Keratinocyte (primary cell): ENCODE results near the gene PLXNA2. TPM values are rescaled to one million over a fixed set of nuclear protein-coding genes. Genes with fewer than 3 reads are reported as not detected.

Source experiments
- DNase-seq: peaks from one replicate; pipeline ENCODE4 v3.0.0-alpha.2; 2011; ENCODE audit warnings: low read depth, missing footprints, low spot score
- FAIRE-seq: peaks from 2 replicates; lab custom pipeline; 2011; peaks lifted over from hg19 to GRCh38; lab: Jason Lieb, UNC
- H2AFZ ChIP-seq: 2 replicates; pipeline ENCODE4 v1.6.0; 2012; ENCODE audit warnings: low read length, control low read depth, inconsistent platforms; ENCODE audit not compliant: control insufficient read depth
- H3K27ac ChIP-seq: 2 replicates; pipeline ENCODE4 v1.5.1; 2011; ENCODE audit warnings: low read length; ENCODE audit not compliant: control insufficient read depth, insufficient read depth
- H3K27me3 ChIP-seq: 3 replicates; pipeline ENCODE4 v1.6.0; 2011; ENCODE audit warnings: low read length; ENCODE audit not compliant: control insufficient read depth, insufficient read depth; ENCODE audit errors: extremely low read depth
- H3K36me3 ChIP-seq, 2 experiments: 2 replicates in 1 of 2; 3 replicates in 1 of 2; pipeline ENCODE4 v1.5.1; 2011; ENCODE audit warnings: low read length in 2 of 2, mild to moderate bottlenecking in 1 of 2; ENCODE audit not compliant: control insufficient read depth in 2 of 2, insufficient read depth in 2 of 2; ENCODE audit errors: extremely low read depth in 1 of 2
- H3K4me1 ChIP-seq: 3 replicates; pipeline ENCODE4 v1.5.1; 2011; ENCODE audit warnings: low read length; ENCODE audit not compliant: control insufficient read depth, insufficient read depth; ENCODE audit errors: extremely low read depth
- H3K4me2 ChIP-seq: 3 replicates; pipeline ENCODE4 v1.6.0; 2011; ENCODE audit warnings: low read depth, low read length; ENCODE audit not compliant: control insufficient read depth, insufficient read depth; ENCODE audit errors: extremely low read depth
- H3K4me3 ChIP-seq, 3 experiments: fragments of 200-600 bp in 1 of 3; sonication (generic) in 1 of 3; 2 replicates in 2 of 3; 3 replicates in 1 of 3; pipeline ENCODE4 v1.5.1; 2011 to 2016; ENCODE audit warnings: low read length in 3 of 3, mild to moderate bottlenecking in 3 of 3, control low read depth in 2 of 3, inconsistent platforms in 1 of 3, low read depth in 1 of 3, mixed read lengths in 1 of 3, mixed run types in 1 of 3, moderate library complexity in 1 of 3; ENCODE audit not compliant: control insufficient read depth in 2 of 3, insufficient read depth in 2 of 3; ENCODE audit errors: extremely low read depth in 1 of 3
- H3K79me2 ChIP-seq: 2 replicates; pipeline ENCODE4 v1.6.0; 2012; ENCODE audit warnings: low read length; ENCODE audit not compliant: control insufficient read depth, insufficient read depth
- H3K9ac ChIP-seq: 3 replicates; pipeline ENCODE4 v1.6.0; 2011; ENCODE audit warnings: low read length; ENCODE audit not compliant: control insufficient read depth, insufficient read depth; ENCODE audit errors: extremely low read depth
- H3K9me1 ChIP-seq: 3 replicates; pipeline ENCODE4 v1.6.0; 2011; ENCODE audit warnings: low read length; ENCODE audit not compliant: control insufficient read depth, insufficient read depth; ENCODE audit errors: extremely low read depth
- H3K9me3 ChIP-seq: 2 replicates; pipeline ENCODE4 v1.5.1; 2012; ENCODE audit warnings: low read depth, low read length; ENCODE audit not compliant: control insufficient read depth
- H4K20me1 ChIP-seq: 3 replicates; pipeline ENCODE4 v1.6.0; 2011; ENCODE audit warnings: low read length; ENCODE audit not compliant: control insufficient read depth, insufficient read depth; ENCODE audit errors: extremely low read depth
- EZH2 ChIP-seq: IDR thresholded peaks from one replicate; pipeline ENCODE4 v1.6.1; 2012; ENCODE audit warnings: inconsistent platforms, mild to moderate bottlenecking, low read length, moderate library complexity
- dilution Hi-C: fragments of 300-500 bp; cut with MboI; formaldehyde crosslinking; loops from one replicate; pipeline ENCODE4 v1.7.0; 2020; ENCODE audit warnings: low sequenced_read_pairs; ENCODE audit not compliant: extremely low pct_ligation_motif_present
- polyA plus RNA-seq, 5 experiments: library from polyadenylated mRNA; depleted of rRNA in 3 of 5; stranded (reverse) in 3 of 5; stranded (forward) in 1 of 5; unstranded in 1 of 5; fragments of >200 nt; gene quantifications; 1 replicate in 1 of 5; 2 replicates in 3 of 5; 3 replicates in 1 of 5; pipeline versions ENCODE4 v1.2.1 to v1.2.3, GENCODE V29; 2011 to 2012; ENCODE audit warnings: missing spikeins in 2 of 5, low read depth in 1 of 5, low replicate concordance in 1 of 5
- TF ChIP-seq, protein P1 (sequence below), 3 experiments: IDR thresholded peaks in 1 of 3; conservative IDR thresholded peaks in 1 of 3; optimal IDR thresholded peaks in 1 of 3; 2 replicates in 2 of 3; 3 replicates in 1 of 3; pipeline versions ENCODE3 to v1.5.1; 2011; ENCODE audit warnings: low read length in 3 of 3, mild to moderate bottlenecking in 3 of 3, moderate library complexity in 2 of 3, control low read depth in 1 of 3, inconsistent platforms in 1 of 3; ENCODE audit not compliant: insufficient read depth in 2 of 3; ENCODE audit errors: extremely low read depth in 1 of 3

Gene PLXNA2
- polyA plus RNA-seq, 1 donor (not counting 4 experiments of a cell fraction or from before 2014, with no cell fraction given): 6.7 TPM

DNA sequence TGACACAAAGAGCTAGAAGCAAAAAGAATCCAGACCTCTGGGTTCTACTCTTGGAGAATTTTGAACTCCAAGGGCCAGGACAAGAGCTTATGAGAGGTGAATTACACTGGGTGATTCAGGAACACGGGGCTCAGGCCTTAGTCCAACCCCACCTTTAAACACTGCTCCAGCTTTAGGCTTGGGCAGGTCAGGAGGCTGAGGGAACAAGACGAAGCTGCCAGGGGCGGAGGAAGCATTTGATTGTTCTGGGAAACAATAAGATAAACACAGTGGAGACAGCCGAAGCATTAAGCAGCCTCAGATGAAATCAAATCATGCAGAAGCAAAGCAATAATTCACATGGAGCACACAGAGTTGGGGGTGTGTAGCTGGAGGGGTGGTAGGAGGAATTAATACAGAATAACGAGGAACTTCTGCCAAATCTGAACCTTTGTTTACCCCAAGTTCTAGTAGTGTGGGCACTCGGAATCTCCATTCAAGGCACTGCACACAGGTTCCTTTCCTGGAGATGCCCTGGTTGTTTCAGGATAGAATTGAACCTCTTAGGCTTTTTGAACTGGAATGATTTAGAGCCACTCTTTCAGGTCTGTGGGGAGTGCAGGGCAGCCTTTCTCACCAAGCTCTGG, 93.2 kb downstream of the PLXNA2 start:
- no peak overlapping the region for H2AFZ ChIP-seq
- H3K79me2 ChIP-seq: no peaks in the 10 kb centered on the region
- no peaks in the 10 kb centered on the region for H3K27me3 ChIP-seq
- peaks cover 1 to 8% of the 10 kb centered on the region in 2 experiments for H3K36me3 ChIP-seq
- peaks cover 10% of the 10 kb centered on the region for H3K4me1 ChIP-seq
- no peak overlapping the region for H3K4me3 ChIP-seq
- H4K20me1 ChIP-seq: peaks cover 4% of the 10 kb centered on the region
- H3K9ac ChIP-seq: no peak overlapping the region
- DNase-seq (no peak), FAIRE-seq (no peak)
- H3K27ac ChIP-seq: no peak overlapping the region
- H3K9me1 ChIP-seq: peaks cover 5% of the 10 kb centered on the region
- no peak overlapping the region for H3K4me2 ChIP-seq
- dilution Hi-C loops: no loop called here
- TF ChIP-seq EZH2: no peak
- TF ChIP-seq, protein P1, sequence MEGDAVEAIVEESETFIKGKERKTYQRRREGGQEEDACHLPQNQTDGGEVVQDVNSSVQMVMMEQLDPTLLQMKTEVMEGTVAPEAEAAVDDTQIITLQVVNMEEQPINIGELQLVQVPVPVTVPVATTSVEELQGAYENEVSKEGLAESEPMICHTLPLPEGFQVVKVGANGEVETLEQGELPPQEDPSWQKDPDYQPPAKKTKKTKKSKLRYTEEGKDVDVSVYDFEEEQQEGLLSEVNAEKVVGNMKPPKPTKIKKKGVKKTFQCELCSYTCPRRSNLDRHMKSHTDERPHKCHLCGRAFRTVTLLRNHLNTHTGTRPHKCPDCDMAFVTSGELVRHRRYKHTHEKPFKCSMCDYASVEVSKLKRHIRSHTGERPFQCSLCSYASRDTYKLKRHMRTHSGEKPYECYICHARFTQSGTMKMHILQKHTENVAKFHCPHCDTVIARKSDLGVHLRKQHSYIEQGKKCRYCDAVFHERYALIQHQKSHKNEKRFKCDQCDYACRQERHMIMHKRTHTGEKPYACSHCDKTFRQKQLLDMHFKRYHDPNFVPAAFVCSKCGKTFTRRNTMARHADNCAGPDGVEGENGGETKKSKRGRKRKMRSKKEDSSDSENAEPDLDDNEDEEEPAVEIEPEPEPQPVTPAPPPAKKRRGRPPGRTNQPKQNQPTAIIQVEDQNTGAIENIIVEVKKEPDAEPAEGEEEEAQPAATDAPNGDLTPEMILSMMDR (optimal IDR thresholded peaks at IDR 0.05 in 1 of 3, IDR thresholded peaks at IDR 0.05 in 1 of 3, conservative IDR thresholded peaks at IDR 0.05 in 1 of 3; ENCODE audit: extremely low read depth in 1 of 3, insufficient read depth in 2 of 3, low read length in 3 of 3): no peak
- no peaks in the 10 kb centered on the region for H3K9me3 ChIP-seq

DNA sequence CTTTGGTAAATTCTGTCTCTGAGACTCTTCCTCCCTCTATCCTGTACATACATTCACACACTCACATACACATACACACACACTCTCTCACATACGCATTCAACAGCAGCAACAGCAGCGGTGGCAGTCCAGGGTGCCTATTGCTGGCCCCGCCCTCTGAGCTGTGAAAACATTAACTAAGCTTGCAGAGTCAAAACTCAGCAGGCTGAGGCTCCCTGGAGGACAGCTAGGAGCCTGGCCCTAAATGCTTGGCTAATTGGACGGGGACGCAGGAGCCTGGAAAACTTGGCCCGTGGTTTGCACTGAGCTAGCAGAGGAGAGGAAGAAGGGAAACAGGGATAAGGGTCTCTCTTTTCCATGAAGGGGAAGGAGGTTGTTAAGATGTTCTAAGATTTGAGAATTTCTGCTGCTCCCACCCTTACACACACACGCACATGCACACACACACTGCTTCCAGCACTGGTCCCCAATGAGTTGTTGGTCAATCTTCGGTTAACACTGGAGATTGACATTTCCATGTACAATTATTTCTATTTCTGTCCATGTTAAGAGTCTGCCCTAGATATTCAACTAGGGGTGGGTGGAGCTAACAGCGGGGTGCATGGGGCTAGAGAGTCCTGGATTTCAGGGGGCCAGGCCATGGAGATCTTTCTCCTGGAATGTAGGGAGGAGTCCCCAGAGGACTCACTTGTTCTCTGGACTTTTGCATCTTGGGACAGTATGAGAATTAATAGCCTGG, 94.2 kb downstream of the PLXNA2 start:
- Histone ChIP-seq H3K79me2 (no peaks in the 10 kb centered on the region), H3K27me3 (no peaks in the 10 kb centered on the region), H3K27ac (no peak overlapping the region), H3K36me3 (peaks cover 2 to 13% of the 10 kb centered on the region in 2 experiments), H3K4me2 (no peak overlapping the region), H3K9ac (no peak overlapping the region), H3K9me3 (no peaks in the 10 kb centered on the region), H3K4me1 (peaks cover 7% of the 10 kb centered on the region), H3K9me1 (peaks cover 4% of the 10 kb centered on the region), H4K20me1 (peaks cover 2% of the 10 kb centered on the region), H3K4me3 (no peak overlapping the region), H2AFZ (no peak overlapping the region)
- DNase-seq (no peak), FAIRE-seq (no peak)
- dilution Hi-C loops: no loop called here
- TF ChIP-seq, protein P1 (optimal IDR thresholded peaks at IDR 0.05 in 1 of 3, IDR thresholded peaks at IDR 0.05 in 1 of 3, conservative IDR thresholded peaks at IDR 0.05 in 1 of 3; ENCODE audit: extremely low read depth in 1 of 3, insufficient read depth in 2 of 3, low read length in 3 of 3): no peak
- TF ChIP-seq EZH2: no peak
